ENCODE results near the gene SSBP2. TPM values are rescaled to one million over a fixed set of nuclear protein-coding genes. Genes with fewer than 3 reads are reported as not detected.

Gene SSBP2
- total RNA-seq, 4 donors from 2014 or later = 45.3 to 83.1 (median 61.7) TPM

DNA sequence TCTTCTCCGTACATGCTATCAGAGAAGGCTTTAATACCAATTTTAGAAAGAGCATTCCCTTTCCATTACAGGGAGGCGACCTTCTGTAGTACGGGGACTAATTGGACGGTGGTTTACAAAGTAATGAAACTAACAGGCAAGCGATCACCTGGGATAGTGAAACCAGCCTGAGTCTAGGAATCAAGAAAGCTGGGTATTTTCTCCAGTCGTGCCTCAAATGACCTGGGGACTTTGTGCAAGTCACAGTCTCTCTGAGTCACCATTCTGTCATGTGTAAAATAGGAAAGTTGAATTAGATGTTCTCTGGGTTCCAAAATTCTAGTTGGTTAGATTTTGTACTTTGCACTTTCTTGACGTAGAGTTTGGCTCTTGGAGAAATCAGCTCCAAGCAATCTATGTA, 22.7 kb upstream of the SSBP2 start:
- WGBS, 2 donors = 59 to 67% methylated on average over 7 of the region's 7 CpGs
- no peak for TF ChIP-seq POLR2A (IDR thresholded peaks at IDR 0.05)
- TF ChIP-seq, protein P1, sequence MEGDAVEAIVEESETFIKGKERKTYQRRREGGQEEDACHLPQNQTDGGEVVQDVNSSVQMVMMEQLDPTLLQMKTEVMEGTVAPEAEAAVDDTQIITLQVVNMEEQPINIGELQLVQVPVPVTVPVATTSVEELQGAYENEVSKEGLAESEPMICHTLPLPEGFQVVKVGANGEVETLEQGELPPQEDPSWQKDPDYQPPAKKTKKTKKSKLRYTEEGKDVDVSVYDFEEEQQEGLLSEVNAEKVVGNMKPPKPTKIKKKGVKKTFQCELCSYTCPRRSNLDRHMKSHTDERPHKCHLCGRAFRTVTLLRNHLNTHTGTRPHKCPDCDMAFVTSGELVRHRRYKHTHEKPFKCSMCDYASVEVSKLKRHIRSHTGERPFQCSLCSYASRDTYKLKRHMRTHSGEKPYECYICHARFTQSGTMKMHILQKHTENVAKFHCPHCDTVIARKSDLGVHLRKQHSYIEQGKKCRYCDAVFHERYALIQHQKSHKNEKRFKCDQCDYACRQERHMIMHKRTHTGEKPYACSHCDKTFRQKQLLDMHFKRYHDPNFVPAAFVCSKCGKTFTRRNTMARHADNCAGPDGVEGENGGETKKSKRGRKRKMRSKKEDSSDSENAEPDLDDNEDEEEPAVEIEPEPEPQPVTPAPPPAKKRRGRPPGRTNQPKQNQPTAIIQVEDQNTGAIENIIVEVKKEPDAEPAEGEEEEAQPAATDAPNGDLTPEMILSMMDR (IDR thresholded peaks at IDR 0.05) = no peak
- intact Hi-C loops (cut with DNase I; ENCODE audit: low total_unique reads) = no loop called here
- DNase-seq (ENCODE audit: low spot score in 2 of 2) = no peak
- H3K4me3 ChIP-seq (ENCODE audit: low read depth, poor library complexity, severe bottlenecking) = no peak overlapping the region

GRCh38 chr5:81773161-81773560, 22.3 kb upstream of the SSBP2 start:
- H3K4me3 ChIP-seq (ENCODE audit: low read depth, poor library complexity, severe bottlenecking) = no peak overlapping the region
- 82 to 83% methylated on average over 3 of the region's 3 CpGs for WGBS, 2 donors
- intact Hi-C loops (cut with DNase I; ENCODE audit: low total_unique reads) = no loop called here
- no peak for DNase-seq (ENCODE audit: low spot score in 2 of 2)
- TF ChIP-seq POLR2A (IDR thresholded peaks at IDR 0.05) = no peak
- TF ChIP-seq, protein P1 (IDR thresholded peaks at IDR 0.05) = no peak

DNA sequence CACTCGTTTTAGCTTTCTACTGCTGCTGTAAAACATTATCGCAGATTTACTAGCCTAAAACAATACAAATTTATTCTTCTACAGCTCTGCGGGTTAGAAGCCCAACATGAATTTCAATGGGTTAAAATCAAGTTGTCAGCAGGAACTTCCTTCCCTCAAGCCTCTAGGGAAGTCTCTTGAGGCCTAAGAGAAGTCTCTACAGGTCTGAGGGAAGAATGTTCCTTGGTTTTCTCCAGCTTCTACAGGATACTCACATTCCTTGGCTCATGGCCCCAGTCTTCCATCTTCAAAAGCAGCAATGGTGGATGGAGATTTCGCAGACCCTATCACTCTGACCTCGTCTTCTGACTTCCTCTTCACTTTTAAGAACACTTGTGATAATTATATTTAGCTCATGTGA, 21.6 kb upstream of the SSBP2 start:
- TF ChIP-seq POLR2A (IDR thresholded peaks at IDR 0.05) = no peak
- TF ChIP-seq, protein P1 (IDR thresholded peaks at IDR 0.05) = no peak

DNA sequence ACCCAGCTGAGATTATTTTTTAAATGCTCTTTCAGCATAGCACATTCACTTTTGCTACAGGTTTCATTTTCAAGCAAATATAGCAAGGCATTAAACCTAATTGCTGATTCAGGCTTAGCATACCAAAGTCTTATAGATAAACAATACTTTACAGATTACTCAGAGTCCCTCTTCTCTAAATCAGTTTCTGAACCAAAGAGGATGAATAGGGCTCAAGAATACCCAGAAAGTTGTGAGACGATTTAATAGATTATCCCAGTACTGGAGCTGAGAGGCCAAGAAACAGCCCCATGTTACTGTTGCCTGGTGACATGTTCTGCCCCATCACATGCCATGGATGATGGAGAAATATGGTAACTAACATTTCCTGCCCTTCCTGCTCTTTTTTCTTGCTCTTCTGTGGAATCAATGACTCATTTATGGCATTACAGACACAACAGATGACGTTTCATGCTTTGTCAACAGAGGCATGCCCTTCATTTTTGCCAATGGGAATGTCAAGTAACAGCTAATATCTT, 18.1 kb upstream of the SSBP2 start:
- DNase-seq (ENCODE audit: low spot score in 2 of 2) = no peak
- 47 to 60% methylated on average over 2 of the region's 2 CpGs for WGBS, 2 donors
- intact Hi-C loops (cut with DNase I; ENCODE audit: low total_unique reads) = no loop called here
- no peak for TF ChIP-seq POLR2A (IDR thresholded peaks at IDR 0.05)
- TF ChIP-seq, protein P1 (IDR thresholded peaks at IDR 0.05) = no peak
- H3K4me3 ChIP-seq (ENCODE audit: low read depth, poor library complexity, severe bottlenecking) = no peak overlapping the region

More for the DNA sequence above, 21.6 kb upstream of the SSBP2 start:
- H3K4me3 ChIP-seq (ENCODE audit: low read depth, poor library complexity, severe bottlenecking) = no peak overlapping the region
- intact Hi-C loops (cut with DNase I; ENCODE audit: low total_unique reads) = no loop called here
- WGBS, 2 donors = 96% methylated on average over 5 of the region's 5 CpGs
- DNase-seq (ENCODE audit: low spot score in 2 of 2) = no peak

- DNase-seq (ENCODE audit: low spot score in 2 of 2) = no peak
- intact Hi-C loops (cut with DNase I; ENCODE audit: low total_unique reads) = no loop called here
- H3K4me3 ChIP-seq (ENCODE audit: low read depth, poor library complexity, severe bottlenecking) = no peak overlapping the region
- 75 to 87% methylated on average over 2 of the region's 2 CpGs for WGBS, 2 donors
- no peak for TF ChIP-seq POLR2A (IDR thresholded peaks at IDR 0.05)
- TF ChIP-seq, protein P1 (IDR thresholded peaks at IDR 0.05) = no peak
Observed at GRCh38 chr5:81767938-81768337, 17.0 kb upstream of the SSBP2 start.

- TF ChIP-seq, protein P1 (IDR thresholded peaks at IDR 0.05) = no peak
- no peak for TF ChIP-seq POLR2A (IDR thresholded peaks at IDR 0.05)
- DNase-seq (ENCODE audit: low spot score in 2 of 2) = no peak
- H3K4me3 ChIP-seq (ENCODE audit: low read depth, poor library complexity, severe bottlenecking) = no peak overlapping the region
- 79% methylated on average over 8 of the region's 8 CpGs for WGBS, 2 donors
- intact Hi-C loops (cut with DNase I; ENCODE audit: low total_unique reads) = no loop called here
Observed at GRCh38 chr5:81767097-81767496, 16.2 kb upstream of the SSBP2 start.
